GM12878 (cell line): Measurements from ENCODE around the gene ARHGEF3.

Experiments used
- CBFB ChIP-seq: IDR thresholded peaks from 2 replicates; pipeline ENCODE4 v1.6.1; 2016; ENCODE audit warnings: antibody characterized with exemption, low read depth
- EGR1 ChIP-seq, 2 experiments: IDR thresholded peaks; 1 replicate in 1 of 2; 2 replicates in 1 of 2; pipeline ENCODE4 v1.6.1; 2011 to 2012; ENCODE audit warnings: low read depth in 2 of 2, low read length in 2 of 2, borderline replicate concordance in 1 of 2, mild to moderate bottlenecking in 1 of 2, moderate library complexity in 1 of 2
- EZH2 ChIP-seq: IDR thresholded peaks from 2 replicates; pipeline ENCODE4 v1.6.1; 2012; ENCODE audit warnings: low read depth, mild to moderate bottlenecking, control low read depth, inconsistent platforms, low read length, borderline replicate concordance; ENCODE audit not compliant: control insufficient read depth
- POLR2A ChIP-seq: IDR thresholded peaks from 2 replicates; pipeline ENCODE4 v1.6.1; 2011; ENCODE audit warnings: low read depth, mild to moderate bottlenecking, low read length
- RAD21 ChIP-seq: IDR thresholded peaks from 2 replicates; pipeline ENCODE4 v1.6.1; 2011; ENCODE audit warnings: mild to moderate bottlenecking, low read depth, low read length, moderate library complexity; ENCODE audit not compliant: insufficient read depth
- TF ChIP-seq, protein P1 (sequence below): IDR thresholded peaks from 2 replicates; pipeline ENCODE4 v1.6.1; 2012; ENCODE audit warnings: low read depth, low read length, improper control_type of control experiment
- TF ChIP-seq, protein P2 (sequence below): fragments of 450-650 bp; IDR thresholded peaks from 2 replicates; pipeline ENCODE4 v1.6.1; 2017; ENCODE audit warnings: mild to moderate bottlenecking, low read depth, inconsistent platforms; ENCODE audit not compliant: poor library complexity, severe bottlenecking

- TF ChIP-seq CBFB (no peak), RAD21 (no peak), EZH2 (no peak), POLR2A (no peak), EGR1 (IDR thresholded peaks at IDR 0.05; ENCODE audit: borderline replicate concordance in 1 of 2, low read depth in 2 of 2, low read length in 2 of 2) (no peak)
- TF ChIP-seq, protein P1, sequence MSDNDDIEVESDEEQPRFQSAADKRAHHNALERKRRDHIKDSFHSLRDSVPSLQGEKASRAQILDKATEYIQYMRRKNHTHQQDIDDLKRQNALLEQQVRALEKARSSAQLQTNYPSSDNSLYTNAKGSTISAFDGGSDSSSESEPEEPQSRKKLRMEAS, result no peak
- TF ChIP-seq, protein P2, sequence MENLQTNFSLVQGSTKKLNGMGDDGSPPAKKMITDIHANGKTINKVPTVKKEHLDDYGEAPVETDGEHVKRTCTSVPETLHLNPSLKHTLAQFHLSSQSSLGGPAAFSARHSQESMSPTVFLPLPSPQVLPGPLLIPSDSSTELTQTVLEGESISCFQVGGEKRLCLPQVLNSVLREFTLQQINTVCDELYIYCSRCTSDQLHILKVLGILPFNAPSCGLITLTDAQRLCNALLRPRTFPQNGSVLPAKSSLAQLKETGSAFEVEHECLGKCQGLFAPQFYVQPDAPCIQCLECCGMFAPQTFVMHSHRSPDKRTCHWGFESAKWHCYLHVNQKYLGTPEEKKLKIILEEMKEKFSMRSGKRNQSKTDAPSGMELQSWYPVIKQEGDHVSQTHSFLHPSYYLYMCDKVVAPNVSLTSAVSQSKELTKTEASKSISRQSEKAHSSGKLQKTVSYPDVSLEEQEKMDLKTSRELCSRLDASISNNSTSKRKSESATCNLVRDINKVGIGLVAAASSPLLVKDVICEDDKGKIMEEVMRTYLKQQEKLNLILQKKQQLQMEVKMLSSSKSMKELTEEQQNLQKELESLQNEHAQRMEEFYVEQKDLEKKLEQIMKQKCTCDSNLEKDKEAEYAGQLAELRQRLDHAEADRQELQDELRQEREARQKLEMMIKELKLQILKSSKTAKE, result no peak
Measured at GRCh38 chr3:56812754-56813652, 11.3 kb upstream of the ARHGEF3 start.
